NT2/D1 (cell line): ENCODE results near the gene NRG2.

Experiments
- DNase-seq: peaks from one replicate; pipeline ENCODE4 v3.0.0-alpha.2; 2011; ENCODE audit warnings: low read depth, low spot score
- H3K27me3 ChIP-seq: 2 replicates; pipeline ENCODE4 v1.6.0; 2011; ENCODE audit warnings: mild to moderate bottlenecking; ENCODE audit not compliant: insufficient read length, insufficient read depth
- H3K36me3 ChIP-seq: 2 replicates; pipeline ENCODE4 v1.6.1; 2011; ENCODE audit warnings: mild to moderate bottlenecking, low read length, mixed read lengths; ENCODE audit not compliant: insufficient read depth, insufficient read length
- H3K4me1 ChIP-seq: 2 replicates; pipeline ENCODE4 v1.5.1; 2011; ENCODE audit not compliant: insufficient read depth, insufficient read length
- H3K4me3 ChIP-seq: 2 replicates; pipeline ENCODE4 v1.5.1; 2011; ENCODE audit warnings: low read depth; ENCODE audit not compliant: insufficient read length
- H3K9ac ChIP-seq: 2 replicates; pipeline ENCODE4 v1.6.0; 2011; ENCODE audit warnings: low read depth; ENCODE audit not compliant: insufficient read length
- H3K9me3 ChIP-seq: 2 replicates; pipeline ENCODE4 v1.5.1; 2011; ENCODE audit warnings: mild to moderate bottlenecking, low read length; ENCODE audit not compliant: insufficient read depth
- SUZ12 ChIP-seq: IDR thresholded peaks from 2 replicates; pipeline ENCODE4 v1.6.1; 2011; ENCODE audit not compliant: insufficient read length, insufficient read depth; ENCODE audit errors: extremely low read depth
- YY1 ChIP-seq: IDR thresholded peaks from 2 replicates; pipeline ENCODE4 v1.6.1; 2011; ENCODE audit not compliant: insufficient read length, insufficient read depth
- ZNF274 ChIP-seq: IDR thresholded peaks from 2 replicates; pipeline ENCODE4 v1.6.1; 2011; ENCODE audit warnings: mild to moderate bottlenecking, low read depth, low read length

NRG2 gene

GRCh38 chr5:139836469-139837208, 206.5 kb downstream of the NRG2 start:
- Histone ChIP-seq H3K4me1 (no peaks in the 10 kb centered on the region), H3K4me3 (no peak overlapping the region), H3K27me3 (peaks cover 16% of the 10 kb centered on the region), H3K36me3 (no peaks in the 10 kb centered on the region), H3K9me3 (no peaks in the 10 kb centered on the region), H3K9ac (no peak overlapping the region)
- no peak for DNase-seq
- TF ChIP-seq SUZ12 (no peak), ZNF274 (no peak), YY1 (no peak)

DNA sequence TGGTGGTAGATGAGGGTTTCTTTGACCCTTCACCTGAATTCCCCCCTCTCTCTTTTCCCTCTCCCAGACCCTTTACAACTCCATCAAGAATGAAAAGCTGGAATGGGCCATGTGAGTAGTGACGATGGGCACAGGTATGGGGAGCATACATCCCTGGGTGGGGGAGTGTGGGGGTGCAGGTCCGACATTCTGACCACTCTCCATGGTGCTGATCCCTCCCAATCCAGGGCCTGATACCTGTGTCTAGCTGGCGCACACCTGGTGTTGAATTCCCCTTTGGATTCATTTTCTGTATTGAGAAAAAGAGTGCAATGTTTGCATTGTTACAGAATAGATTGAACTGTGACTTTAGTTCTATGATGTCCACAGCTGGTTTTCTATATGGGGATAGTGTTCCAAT, 207.4 kb downstream of the NRG2 start:
- Histone ChIP-seq H3K9me3 (no peaks in the 10 kb centered on the region), H3K9ac (no peak overlapping the region), H3K36me3 (no peaks in the 10 kb centered on the region), H3K4me3 (no peak overlapping the region), H3K4me1 (no peaks in the 10 kb centered on the region), H3K27me3 (peaks cover 16% of the 10 kb centered on the region)
- DNase-seq: no peak
- TF ChIP-seq SUZ12: no peak
- no peak for TF ChIP-seq ZNF274
- no peak for TF ChIP-seq YY1

DNA sequence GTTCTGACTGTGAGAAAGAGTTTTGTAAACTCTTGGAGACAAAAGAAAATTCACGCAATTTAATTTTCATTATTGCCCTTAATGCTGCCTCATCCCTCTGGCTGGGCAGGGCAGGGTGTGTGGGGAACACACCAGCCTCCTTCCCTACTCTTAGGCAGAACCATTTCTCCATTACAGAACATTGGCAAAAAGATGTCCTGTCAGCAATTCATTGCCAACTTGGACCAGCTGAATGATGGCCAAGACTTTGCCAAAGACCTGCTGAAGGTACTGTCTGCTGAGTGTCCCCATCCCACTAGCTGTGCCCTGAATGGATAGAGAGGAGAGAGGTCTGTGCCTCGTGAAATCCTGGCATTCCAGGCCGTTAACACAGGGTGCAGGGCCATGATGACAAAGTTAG, 209.6 kb downstream of the NRG2 start:
- Histone ChIP-seq H3K4me1 (no peaks in the 10 kb centered on the region), H3K27me3 (peaks cover 16% of the 10 kb centered on the region), H3K36me3 (no peaks in the 10 kb centered on the region), H3K4me3 (no peak overlapping the region), H3K9me3 (no peaks in the 10 kb centered on the region), H3K9ac (no peak overlapping the region)
- TF ChIP-seq YY1: no peak
- no peak for TF ChIP-seq ZNF274
- TF ChIP-seq SUZ12: no peak
- DNase-seq: no peak

GRCh38 chr5:139831624-139832023, 211.5 kb downstream of the NRG2 start:
- TF ChIP-seq SUZ12: no peak
- no peak for TF ChIP-seq ZNF274
- TF ChIP-seq YY1: no peak
- no peak for DNase-seq
- Histone ChIP-seq H3K4me3 (no peak overlapping the region), H3K27me3 (peaks cover 16% of the 10 kb centered on the region), H3K36me3 (no peaks in the 10 kb centered on the region), H3K9ac (no peak overlapping the region), H3K9me3 (no peaks in the 10 kb centered on the region), H3K4me1 (no peaks in the 10 kb centered on the region)

GRCh38 chr5:139829471-139829870, 213.6 kb downstream of the NRG2 start:
- no peak overlapping the region for H3K9ac ChIP-seq
- no peak overlapping the region for H3K4me3 ChIP-seq
- no peaks in the 10 kb centered on the region for H3K36me3 ChIP-seq
- H3K9me3 ChIP-seq: no peaks in the 10 kb centered on the region
- no peaks in the 10 kb centered on the region for H3K4me1 ChIP-seq
- H3K27me3 ChIP-seq: peaks cover 16% of the 10 kb centered on the region
- TF ChIP-seq YY1 (no peak), SUZ12 (no peak), ZNF274 (no peak)
- no peak for DNase-seq

DNA sequence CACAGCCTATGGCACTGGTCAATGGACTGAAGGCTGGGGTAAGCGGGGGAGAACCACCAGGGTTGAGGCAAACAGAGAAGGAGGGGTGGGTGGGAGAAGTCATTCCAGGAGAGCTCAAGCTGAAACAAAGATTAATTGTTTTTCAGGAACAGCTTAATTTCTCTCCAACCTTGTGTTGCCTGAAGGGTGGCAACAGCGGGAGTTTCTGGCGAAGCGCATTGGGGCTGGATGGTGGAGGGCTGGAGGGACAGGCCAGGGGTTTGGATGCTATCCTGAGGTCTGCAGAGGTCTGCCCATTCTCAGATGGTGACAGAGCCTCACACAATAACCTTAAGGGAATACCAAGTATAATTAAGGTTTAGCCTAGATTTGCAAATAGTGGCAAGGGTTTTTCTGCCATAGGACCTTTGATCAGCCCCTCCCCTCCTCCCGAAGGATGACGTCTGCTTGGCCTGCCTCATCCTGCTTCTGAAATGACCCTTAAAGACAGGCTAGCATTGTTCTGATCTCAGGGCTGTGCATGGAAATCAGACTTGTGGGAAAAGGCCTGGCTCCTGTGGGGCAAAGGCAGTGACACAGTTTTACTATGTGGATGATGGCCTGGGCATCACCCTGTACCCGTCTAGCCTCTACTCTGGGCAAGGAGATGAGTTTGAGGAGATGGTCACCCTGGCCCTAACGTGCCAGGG, 214.7 kb downstream of the NRG2 start:
- no peak overlapping the region for H3K4me3 ChIP-seq
- DNase-seq: no peak
- TF ChIP-seq YY1 (no peak), ZNF274 (no peak), SUZ12 (no peak)
- H3K27me3 ChIP-seq: peaks cover 8% of the 10 kb centered on the region
- no peaks in the 10 kb centered on the region for H3K4me1 ChIP-seq
- H3K36me3 ChIP-seq: no peaks in the 10 kb centered on the region
- H3K9ac ChIP-seq: no peak overlapping the region
- H3K9me3 ChIP-seq: no peaks in the 10 kb centered on the region

GRCh38 chr5:139825690-139826089, 217.4 kb downstream of the NRG2 start:
- H3K27me3 ChIP-seq: no peaks in the 10 kb centered on the region
- TF ChIP-seq SUZ12 (no peak), YY1 (no peak), ZNF274 (no peak)
- H3K4me1 ChIP-seq: no peaks in the 10 kb centered on the region
- H3K36me3 ChIP-seq: no peaks in the 10 kb centered on the region
- no peaks in the 10 kb centered on the region for H3K9me3 ChIP-seq
- H3K4me3 ChIP-seq: no peak overlapping the region
- no peak overlapping the region for H3K9ac ChIP-seq
- DNase-seq: no peak
